ENCODE data around the gene CHD9. TPM values are rescaled to one million over a fixed set of nuclear protein-coding genes. Genes with fewer than 3 reads are reported as not detected.

Gene CHD9
- total RNA-seq, 1 experiment from 2014 or later, result 18.9 TPM

GRCh38 chr16:53059672-53060071 is 4.9 kb downstream of the CHD9 start:
- peaks cover 17 to 34% of the 10 kb centered on the region in 2 experiments for H3K4me1 ChIP-seq (ENCODE audit: control insufficient read depth in 1 of 2, insufficient read depth in 2 of 2, low read length in 2 of 2)
- H3K9me3 ChIP-seq (ENCODE audit: control insufficient read depth in 1 of 2, insufficient read depth in 1 of 2, low read depth in 1 of 2, low read length in 2 of 2), result no peaks in the 10 kb centered on the region
- RAD21 ChIA-PET (ENCODE audit: low non-redundant PET in 1 of 2, low total read pairs in 2 of 2, uncharacterized antibody in 2 of 2, unreplicated experiment in 2 of 2), result no interaction called here
- no peaks in the 10 kb centered on the region for H3K27me3 ChIP-seq (ENCODE audit: insufficient read depth, low read length)
- peaks cover 92% of the 10 kb centered on the region for H3K79me2 ChIP-seq (ENCODE audit: insufficient read depth, low read length)
- no peaks in the 10 kb centered on the region for H3K9me2 ChIP-seq (ENCODE audit: insufficient read depth)
- TF ChIP-seq MAX (IDR thresholded peaks at IDR 0.05) (no peak), SP1 (IDR thresholded peaks at IDR 0.05; ENCODE audit: low read depth) (no peak), EGR1 (IDR thresholded peaks at IDR 0.05; ENCODE audit: low read depth) (no peak), ATF3 (IDR thresholded peaks at IDR 0.05) (no peak), SIN3A (IDR thresholded peaks at IDR 0.05; ENCODE audit: low read depth) (no peak), EZH2 (IDR thresholded peaks at IDR 0.05) (no peak), ZNF274 (IDR thresholded peaks at IDR 0.05; ENCODE audit: low read depth, low read length) (no peak), POLR2A (IDR thresholded peaks at IDR 0.05; ENCODE audit: borderline replicate concordance, extremely low read depth, insufficient read depth, insufficient read length) (no peak), CEBPB (IDR thresholded peaks at IDR 0.05; ENCODE audit: low read depth) (no peak)
- TF ChIP-seq, protein P1, sequence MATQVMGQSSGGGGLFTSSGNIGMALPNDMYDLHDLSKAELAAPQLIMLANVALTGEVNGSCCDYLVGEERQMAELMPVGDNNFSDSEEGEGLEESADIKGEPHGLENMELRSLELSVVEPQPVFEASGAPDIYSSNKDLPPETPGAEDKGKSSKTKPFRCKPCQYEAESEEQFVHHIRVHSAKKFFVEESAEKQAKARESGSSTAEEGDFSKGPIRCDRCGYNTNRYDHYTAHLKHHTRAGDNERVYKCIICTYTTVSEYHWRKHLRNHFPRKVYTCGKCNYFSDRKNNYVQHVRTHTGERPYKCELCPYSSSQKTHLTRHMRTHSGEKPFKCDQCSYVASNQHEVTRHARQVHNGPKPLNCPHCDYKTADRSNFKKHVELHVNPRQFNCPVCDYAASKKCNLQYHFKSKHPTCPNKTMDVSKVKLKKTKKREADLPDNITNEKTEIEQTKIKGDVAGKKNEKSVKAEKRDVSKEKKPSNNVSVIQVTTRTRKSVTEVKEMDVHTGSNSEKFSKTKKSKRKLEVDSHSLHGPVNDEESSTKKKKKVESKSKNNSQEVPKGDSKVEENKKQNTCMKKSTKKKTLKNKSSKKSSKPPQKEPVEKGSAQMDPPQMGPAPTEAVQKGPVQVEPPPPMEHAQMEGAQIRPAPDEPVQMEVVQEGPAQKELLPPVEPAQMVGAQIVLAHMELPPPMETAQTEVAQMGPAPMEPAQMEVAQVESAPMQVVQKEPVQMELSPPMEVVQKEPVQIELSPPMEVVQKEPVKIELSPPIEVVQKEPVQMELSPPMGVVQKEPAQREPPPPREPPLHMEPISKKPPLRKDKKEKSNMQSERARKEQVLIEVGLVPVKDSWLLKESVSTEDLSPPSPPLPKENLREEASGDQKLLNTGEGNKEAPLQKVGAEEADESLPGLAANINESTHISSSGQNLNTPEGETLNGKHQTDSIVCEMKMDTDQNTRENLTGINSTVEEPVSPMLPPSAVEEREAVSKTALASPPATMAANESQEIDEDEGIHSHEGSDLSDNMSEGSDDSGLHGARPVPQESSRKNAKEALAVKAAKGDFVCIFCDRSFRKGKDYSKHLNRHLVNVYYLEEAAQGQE (IDR thresholded peaks at IDR 0.05; ENCODE audit: low read depth), result no peak
- H3K4me3 ChIP-seq (replicated peaks in 1 of 2; ENCODE audit: low read depth in 1 of 2, low read length in 2 of 2), result no peak overlapping the region
- no peak overlapping the region for H3K27ac ChIP-seq (ENCODE audit: low read depth, low read length)
- intact Hi-C loops (cut with micrococcal nuclease), result no loop called here
- no TSS peak for BruUV-seq (replicated peaks)
- H3K9ac ChIP-seq (ENCODE audit: low read length), result no peak overlapping the region
- no peak overlapping the region for H3K4me2 ChIP-seq (ENCODE audit: low read length)
- H4K20me1 ChIP-seq (ENCODE audit: insufficient read depth), result 0 out of 2 replicates have a peak, but pooled peaks cover 4% of the 10 kb centered on the region
- DNase-seq (ENCODE audit: low read depth, low spot score), result no peak
- ATAC-seq, result no peak
- POLR2A ChIA-PET, result interaction anchor here (0.6 to 1.2 kb wide), 2 partner anchors 24 to 214 kb away, joined by 3 to 6 read pairs; no protein-coding TSS in a partner anchor
- H2AFZ ChIP-seq (ENCODE audit: low read depth, low read length, poor library complexity, severe bottlenecking), result no peak overlapping the region
- H3K36me3 ChIP-seq (ENCODE audit: control insufficient read depth in 1 of 2, insufficient read depth in 2 of 2, low read length in 2 of 2), result no peaks in the 10 kb centered on the region
- CTCF ChIA-PET, result no interaction called here

Data from HCT116 (cell line).